Measurements from ENCODE around the gene RNF151. TPM values are rescaled to one million over a fixed set of nuclear protein-coding genes. Genes with fewer than 3 reads are reported as not detected.

The RNF151 gene
- total and polyA plus RNA-seq, 7 donors, result not detected

DNA sequence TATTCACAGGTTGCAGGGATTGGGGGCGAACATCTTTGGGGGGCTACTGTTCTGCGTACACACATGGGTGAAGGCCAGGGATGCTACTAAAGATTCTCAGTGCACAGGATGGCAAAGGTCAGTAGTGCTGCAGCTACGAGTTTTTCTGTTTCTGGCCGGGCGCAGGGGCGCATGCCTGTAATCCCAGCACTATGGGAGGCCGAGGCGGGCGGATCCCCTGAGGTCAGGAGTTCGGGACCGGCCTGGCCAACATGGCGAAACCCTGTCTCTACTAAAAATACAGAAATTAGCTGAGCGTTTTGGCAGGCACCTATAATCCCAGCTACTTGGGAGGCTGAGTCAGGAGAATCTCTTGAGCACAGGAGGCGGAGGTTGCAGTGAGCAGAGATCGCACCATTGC is 46.9 kb downstream of the RNF151 start:
- H3K9me3 ChIP-seq, result no peaks in the 10 kb centered on the region
- no peaks in the 10 kb centered on the region for H3K36me3 ChIP-seq (ENCODE audit: insufficient read depth in 1 of 2, low read depth in 1 of 2)
- TF ChIP-seq CTCF (IDR thresholded peaks at IDR 0.05), result no peak
- DNase-seq (peak in 1 of 2 donors; percentile 42), ATAC-seq (no peak)
- peaks cover 0 to 2% (median 0%) of the 10 kb centered on the region in 3 donors for H3K27me3 ChIP-seq (ENCODE audit: insufficient read depth in 3 of 3, low read length in 2 of 3)
- 87 to 92% (median 91%) methylated on average over 15 of the region's 15 CpGs for WGBS, 3 donors
- H3K27ac ChIP-seq, result no peak overlapping the region
- H3K4me1 ChIP-seq, result peaks cover 10% of the 10 kb centered on the region
- no peak overlapping the region for H3K4me3 ChIP-seq
- intact Hi-C loops (cut with DNase I), result no loop called here

- Histone ChIP-seq H3K4me1 (peaks cover 4% of the 10 kb centered on the region), H3K9me3 (no peaks in the 10 kb centered on the region), H3K4me3 (no peak overlapping the region), H3K36me3 (ENCODE audit: insufficient read depth in 1 of 2, low read depth in 1 of 2) (no peaks in the 10 kb centered on the region), H3K27ac (no peak overlapping the region), H3K27me3 (ENCODE audit: insufficient read depth in 3 of 3, low read length in 2 of 3) (peaks cover 0 to 13% (median 12%) of the 10 kb centered on the region in 3 donors)
- intact Hi-C loops (cut with DNase I), result no loop called here
- no peak for TF ChIP-seq CTCF (IDR thresholded peaks at IDR 0.05)
- WGBS, 3 donors, result 86 to 88% (median 86%) methylated on average over 24 of the region's 24 CpGs
- ATAC-seq (no peak), DNase-seq (peak in 1 of 2 donors; percentile 46)
Measured at GRCh38 chr16:2015117-2015946, 48.7 kb downstream of the RNF151 start.

GRCh38 chr16:2015947-2016208 is 49.2 kb downstream of the RNF151 start:
- Histone ChIP-seq H3K36me3 (ENCODE audit: insufficient read depth in 1 of 2, low read depth in 1 of 2) (no peaks in the 10 kb centered on the region), H3K9me3 (no peaks in the 10 kb centered on the region), H3K4me1 (no peaks in the 10 kb centered on the region), H3K27ac (no peak overlapping the region), H3K27me3 (ENCODE audit: insufficient read depth in 3 of 3, low read length in 2 of 3) (peaks cover 0 to 18% (median 15%) of the 10 kb centered on the region in 3 donors), H3K4me3 (no peak overlapping the region)
- intact Hi-C loops (cut with DNase I), result no loop called here
- DNase-seq (peak in 1 of 2 donors; percentile 35), ATAC-seq (no peak)
- 85 to 89% (median 87%) methylated on average over 7 of the region's 7 CpGs for WGBS, 3 donors
- no peak for TF ChIP-seq CTCF (IDR thresholded peaks at IDR 0.05)

GRCh38 chr16:2016407-2016922 is 49.8 kb downstream of the RNF151 start:
- no peaks in the 10 kb centered on the region for H3K36me3 ChIP-seq (ENCODE audit: insufficient read depth in 1 of 2, low read depth in 1 of 2)
- H3K4me3 ChIP-seq, result no peak overlapping the region
- no peak overlapping the region for H3K27ac ChIP-seq
- no peak for ATAC-seq
- intact Hi-C loops (cut with DNase I), result no loop called here
- H3K4me1 ChIP-seq, result no peaks in the 10 kb centered on the region
- H3K9me3 ChIP-seq, result no peaks in the 10 kb centered on the region
- peaks cover 0 to 24% (median 15%) of the 10 kb centered on the region in 3 donors for H3K27me3 ChIP-seq (ENCODE audit: insufficient read depth in 3 of 3, low read length in 2 of 3)
- DNase-seq, result peak in 1 of 2 donors; percentile 47
- TF ChIP-seq CTCF (IDR thresholded peaks at IDR 0.05), result peak; percentile 13
- 27 to 35% (median 34%) methylated on average over 13 of the region's 13 CpGs for WGBS, 3 donors

Other genes starting within 250 kb of the RNF151 start
- gene NME3, start 195.3 kb upstream of the RNF151 start, total RNA-seq, result 10 to 100 TPM in 3 of 4 donors, 1 to 10 TPM in 1; 9.9 to 23.8 (median 13.8) TPM
- 10 to 100 TPM; 18.8 to 27.1 (median 22.4) TPM for gene NME3, start 195.3 kb upstream of the RNF151 start, polyA plus RNA-seq
- 10 to 100 TPM in 1 of 4 donors, 1 to 10 TPM in 3; 4.3 to 11.3 (median 5.9) TPM for gene EME2, start 194.0 kb upstream of the RNF151 start, total RNA-seq
- 1 to 10 TPM; 2.6 to 5.2 (median 4.5) TPM for gene EME2, start 194.0 kb upstream of the RNF151 start, polyA plus RNA-seq
- 10 to 100 TPM; 56.3 to 75.1 (median 71.4) TPM for gene MRPS34, start 193.7 kb upstream of the RNF151 start, total RNA-seq
- gene MRPS34, start 193.7 kb upstream of the RNF151 start, polyA plus RNA-seq, result 100 to 1,000 TPM in 2 of 3 donors, 10 to 100 TPM in 1; 85.6 to 172 (median 138) TPM
- gene SPSB3, start 184.3 kb upstream of the RNF151 start, total RNA-seq, result 10 to 100 TPM; 38.4 to 59.5 (median 49.9) TPM
- gene SPSB3, start 184.3 kb upstream of the RNF151 start, polyA plus RNA-seq, result 100 to 1,000 TPM in 1 of 3 donors, 10 to 100 TPM in 2; 26.3 to 108 (median 78.1) TPM
- 10 to 100 TPM; 34.7 to 44.7 (median 38.5) TPM for gene NUBP2, start 183.9 kb upstream of the RNF151 start, total RNA-seq
- 10 to 100 TPM; 61.9 to 96.0 (median 76.1) TPM for gene NUBP2, start 183.9 kb upstream of the RNF151 start, polyA plus RNA-seq
- under 1 TPM in 1 of 4 donors, not detected in 3; 0.22 TPM for gene IGFALS, start 173.2 kb upstream of the RNF151 start, total RNA-seq
- under 1 TPM; 0.12 to 0.38 (median 0.14) TPM for gene IGFALS, start 173.2 kb upstream of the RNF151 start, polyA plus RNA-seq
- gene HAGH, start 140.0 kb upstream of the RNF151 start, total RNA-seq, result 100 to 1,000 TPM; 123 to 167 (median 157) TPM
- gene HAGH, start 140.0 kb upstream of the RNF151 start, polyA plus RNA-seq, result 100 to 1,000 TPM; 112 to 277 (median 186) TPM
- 10 to 100 TPM; 23.2 to 28.1 (median 24.1) TPM for gene FAHD1, start 139.7 kb upstream of the RNF151 start, total RNA-seq
- gene FAHD1, start 139.7 kb upstream of the RNF151 start, polyA plus RNA-seq, result 10 to 100 TPM; 27.0 to 63.8 (median 30.2) TPM
- gene MEIOB, start 94.7 kb upstream of the RNF151 start, total RNA-seq, result not detected
- gene MEIOB, start 94.7 kb upstream of the RNF151 start, polyA plus RNA-seq, result not detected
- gene HS3ST6, start 48.4 kb upstream of the RNF151 start, total RNA-seq, result not detected
- gene HS3ST6, start 48.4 kb upstream of the RNF151 start, polyA plus RNA-seq, result not detected
- 10 to 100 TPM; 44.2 to 65.3 (median 53.2) TPM for gene MSRB1, start 23.7 kb upstream of the RNF151 start, total RNA-seq
- gene MSRB1, start 23.7 kb upstream of the RNF151 start, polyA plus RNA-seq, result 10 to 100 TPM; 50.4 to 83.4 (median 76.1) TPM
- gene RPL3L, start 12.2 kb upstream of the RNF151 start, total RNA-seq, result 100 to 1,000 TPM; 205 to 296 (median 233) TPM
- 100 to 1,000 TPM; 116 to 315 (median 188) TPM for gene RPL3L, start 12.2 kb upstream of the RNF151 start, polyA plus RNA-seq
- 100 to 1,000 TPM; 350 to 465 (median 373) TPM for gene NDUFB10, start 7.3 kb upstream of the RNF151 start, total RNA-seq
- 100 to 1,000 TPM; 753 to 870 (median 797) TPM for gene NDUFB10, start 7.3 kb upstream of the RNF151 start, polyA plus RNA-seq
- gene RPS2, start 2.0 kb upstream of the RNF151 start, total RNA-seq, result 1,000 to 10,000 TPM; 1,044 to 1,902 (median 1,426) TPM
- 1,000 to 10,000 TPM; 2,097 to 3,940 (median 2,652) TPM for gene RPS2, start 2.0 kb upstream of the RNF151 start, polyA plus RNA-seq
- 10 to 100 TPM; 31.5 to 41.8 (median 40.7) TPM for gene TBL3, start 5.2 kb downstream of the RNF151 start, total RNA-seq
- gene TBL3, start 5.2 kb downstream of the RNF151 start, polyA plus RNA-seq, result 10 to 100 TPM; 51.6 to 78.0 (median 55.8) TPM
- gene NOXO1, start 14.6 kb downstream of the RNF151 start, total RNA-seq, result under 1 TPM in 1 of 4 donors, not detected in 3; 0.20 TPM
- under 1 TPM; 0.27 to 0.77 (median 0.39) TPM for gene NOXO1, start 14.6 kb downstream of the RNF151 start, polyA plus RNA-seq
- gene GFER, start 17.3 kb downstream of the RNF151 start, total RNA-seq, result 10 to 100 TPM; 18.9 to 34.2 (median 28.4) TPM
- 10 to 100 TPM; 40.0 to 53.2 (median 43.5) TPM for gene GFER, start 17.3 kb downstream of the RNF151 start, polyA plus RNA-seq
- under 1 TPM in 3 of 4 donors, not detected in 1; 0.24 to 0.52 (median 0.25) TPM for gene SYNGR3, start 23.1 kb downstream of the RNF151 start, total RNA-seq
- gene SYNGR3, start 23.1 kb downstream of the RNF151 start, polyA plus RNA-seq, result under 1 TPM; 0.24 to 0.85 (median 0.25) TPM
- gene ZNF598, start 43.0 kb downstream of the RNF151 start, total RNA-seq, result 10 to 100 TPM; 27.4 to 46.6 (median 44.8) TPM
- 10 to 100 TPM; 35.6 to 58.8 (median 51.9) TPM for gene ZNF598, start 43.0 kb downstream of the RNF151 start, polyA plus RNA-seq
- gene NPW, start 52.9 kb downstream of the RNF151 start, total RNA-seq, result under 1 TPM in 1 of 4 donors, not detected in 3; 0.66 TPM
- gene NPW, start 52.9 kb downstream of the RNF151 start, polyA plus RNA-seq, result under 1 TPM in 2 of 3 donors, not detected in 1; 0.14 to 0.43 TPM
- gene NHERF2, start 60.0 kb downstream of the RNF151 start, total RNA-seq, result 100 to 1,000 TPM in 1 of 4 donors, 10 to 100 TPM in 3; 61.6 to 156 (median 90.4) TPM
- gene NHERF2, start 60.0 kb downstream of the RNF151 start, polyA plus RNA-seq, result 10 to 100 TPM; 76.4 to 90.8 (median 86.2) TPM
- gene NTHL1, start 81.0 kb downstream of the RNF151 start, total RNA-seq, result 10 to 100 TPM in 1 of 4 donors, 1 to 10 TPM in 3; 3.1 to 11.9 (median 4.8) TPM
- 10 to 100 TPM in 2 of 3 donors, 1 to 10 TPM in 1; 8.0 to 17.7 (median 16.8) TPM for gene NTHL1, start 81.0 kb downstream of the RNF151 start, polyA plus RNA-seq
- gene TSC2, start 81.1 kb downstream of the RNF151 start, total RNA-seq, result 10 to 100 TPM; 60.8 to 89.9 (median 73.8) TPM
- 10 to 100 TPM; 27.8 to 43.0 (median 29.7) TPM for gene TSC2, start 81.1 kb downstream of the RNF151 start, polyA plus RNA-seq
- 100 to 1,000 TPM in 1 of 4 donors, 10 to 100 TPM in 3; 59.1 to 123 (median 86.0) TPM for gene PKD1, start 169.0 kb downstream of the RNF151 start, total RNA-seq
- 10 to 100 TPM; 33.9 to 93.3 (median 58.4) TPM for gene PKD1, start 169.0 kb downstream of the RNF151 start, polyA plus RNA-seq
- 1 to 10 TPM in 1 of 4 donors, under 1 TPM in 3; 0.32 to 1.7 (median 0.83) TPM for gene RAB26, start 181.8 kb downstream of the RNF151 start, total RNA-seq
- under 1 TPM; 0.17 to 0.31 (median 0.21) TPM for gene RAB26, start 181.8 kb downstream of the RNF151 start, polyA plus RNA-seq
- gene TRAF7, start 188.9 kb downstream of the RNF151 start, total RNA-seq, result 10 to 100 TPM; 15.6 to 47.5 (median 38.9) TPM
- gene TRAF7, start 188.9 kb downstream of the RNF151 start, polyA plus RNA-seq, result 10 to 100 TPM; 20.8 to 39.1 (median 27.3) TPM
- gene CASKIN1, start 229.7 kb downstream of the RNF151 start, total RNA-seq, result 1 to 10 TPM in 1 of 4 donors, under 1 TPM in 3; 0.63 to 1.0 (median 0.76) TPM
- under 1 TPM; 0.32 to 0.45 (median 0.43) TPM for gene CASKIN1, start 229.7 kb downstream of the RNF151 start, polyA plus RNA-seq
- gene MLST8, start 238.6 kb downstream of the RNF151 start, total RNA-seq, result 10 to 100 TPM; 18.8 to 35.0 (median 28.7) TPM
- gene MLST8, start 238.6 kb downstream of the RNF151 start, polyA plus RNA-seq, result 10 to 100 TPM; 58.1 to 60.5 (median 59.7) TPM
- gene BRICD5, start 244.0 kb downstream of the RNF151 start, total RNA-seq, result 1 to 10 TPM in 3 of 4 donors, under 1 TPM in 1; 0.86 to 5.3 (median 4.1) TPM
- 1 to 10 TPM; 1.4 to 3.1 (median 1.8) TPM for gene BRICD5, start 244.0 kb downstream of the RNF151 start, polyA plus RNA-seq
- gene PGP, start 248.0 kb downstream of the RNF151 start, total RNA-seq, result 10 to 100 TPM; 27.2 to 35.9 (median 29.8) TPM
- gene PGP, start 248.0 kb downstream of the RNF151 start, polyA plus RNA-seq, result 10 to 100 TPM; 20.9 to 27.4 (median 24.0) TPM

Measured in psoas muscle (tissue), 8 donors.